GM12878 (cell line): ENCODE data around the gene ENOX1. TPM values are rescaled to one million over a fixed set of nuclear protein-coding genes. Genes with fewer than 3 reads are reported as not detected.

Experiments used
- ATAC-seq: fragments of 200-7000 bp; cut with Tn5 transposase; 3 replicates; pipeline ENCODE4 v1.9.1; 2020; ENCODE audit warnings: mild to moderate bottlenecking, moderate library complexity
- BruUV-seq: library from RNA; stranded (reverse); fragments of 400-500 nt; replicated peaks from 2 replicates; lab custom pipeline; 2021; lab: Mats Ljungman, UMichigan
- CTCF ChIA-PET: fragments of 300-600 bp; sonication (Branson Sonifier 250); formaldehyde crosslinking; extraction: SDS; loops from one replicate; lab custom pipeline; 2021; ENCODE audit warnings: inconsistent platforms; lab: Yijun Ruan, JAX
- POLR2A ChIA-PET: fragments of 350-600 bp; formaldehyde crosslinking; extraction: SDS; loops from one replicate; lab custom pipeline; 2021; ENCODE audit warnings: inconsistent platforms; lab: Charles Lee
- RAD21 ChIA-PET: fragments of 300-600 bp; sonication (Branson Sonifier 250); formaldehyde crosslinking; loops from one replicate; lab custom pipeline; 2023; ENCODE audit warnings: antibody characterized with exemption; ENCODE audit not compliant: unreplicated experiment; lab: Charles Lee
- SMC1A ChIA-PET: fragments of 300-600 bp; sonication (Branson Sonifier 250); formaldehyde crosslinking; loops from one replicate; lab custom pipeline; 2023; ENCODE audit not compliant: unreplicated experiment, uncharacterized antibody; lab: Charles Lee
- DNase-seq: peaks from one replicate; pipeline ENCODE4 v3.0.0-alpha.2; 2011; ENCODE audit warnings: low read depth, low spot score
- FAIRE-seq: peaks from 3 replicates; lab custom pipeline; 2011; peaks lifted over from hg19 to GRCh38; lab: Jason Lieb, UNC
- H2AFZ ChIP-seq: 2 replicates; pipeline ENCODE4 v1.6.0; 2011; ENCODE audit warnings: low read depth, low read length, control low read depth; ENCODE audit not compliant: control insufficient read depth
- H3K27ac ChIP-seq: 2 replicates; pipeline ENCODE4 v1.5.1; 2011; ENCODE audit warnings: control low read depth; ENCODE audit not compliant: control insufficient read depth, insufficient read depth
- H3K27me3 ChIP-seq, 2 experiments: replicated peaks in 1 of 2; 2 replicates each; pipeline versions ENCODE4 v1.6.0 to v1.6.1; 2011; ENCODE audit warnings: low read length in 1 of 2; ENCODE audit not compliant: control insufficient read depth in 2 of 2, insufficient read depth in 2 of 2
- H3K36me3 ChIP-seq, 2 experiments: 2 replicates each; pipeline ENCODE4 v1.5.1; 2011; ENCODE audit warnings: low read length in 1 of 2; ENCODE audit not compliant: control insufficient read depth in 2 of 2, insufficient read depth in 2 of 2
- H3K4me1 ChIP-seq: 2 replicates; pipeline ENCODE4 v1.6.1; 2011; ENCODE audit warnings: mild to moderate bottlenecking, low read length, moderate library complexity, mixed read lengths; ENCODE audit not compliant: control insufficient read depth, insufficient read depth
- H3K4me2 ChIP-seq: 2 replicates; pipeline ENCODE4 v1.6.0; 2011; ENCODE audit warnings: control low read depth; ENCODE audit not compliant: control insufficient read depth, insufficient read depth
- H3K4me3 ChIP-seq: fragments of 200-600 bp; sonication (generic); 2 replicates; pipeline ENCODE4 v1.5.1; 2016
- H3K79me2 ChIP-seq: 2 replicates; pipeline ENCODE4 v1.6.0; 2011; ENCODE audit warnings: low read length; ENCODE audit not compliant: control insufficient read depth, insufficient read depth
- H3K9ac ChIP-seq: 2 replicates; pipeline ENCODE4 v1.8.0; 2011; ENCODE audit warnings: low read length, control low read depth, mixed read lengths; ENCODE audit not compliant: control insufficient read depth, insufficient read depth
- H3K9me3 ChIP-seq: replicated peaks from 3 replicates; pipeline ENCODE4 v1.5.1; 2011; ENCODE audit warnings: mild to moderate bottlenecking, low read length; ENCODE audit not compliant: control insufficient read depth, insufficient read depth
- H4K20me1 ChIP-seq: 2 replicates; pipeline ENCODE4 v1.6.0; 2011; ENCODE audit not compliant: control insufficient read depth, insufficient read depth
- CBX5 ChIP-seq: sonication (generic); IDR thresholded peaks from 2 replicates; pipeline ENCODE4 v1.6.1; 2016; ENCODE audit warnings: low read depth, moderate library complexity, mild to moderate bottlenecking, inconsistent platforms
- CREB1 ChIP-seq: IDR thresholded peaks from 2 replicates; pipeline ENCODE4 v1.6.1; 2012; ENCODE audit warnings: low read depth, mild to moderate bottlenecking, inconsistent platforms
- FOXK2 ChIP-seq: fragments of 450-650 bp; IDR thresholded peaks from 2 replicates; pipeline ENCODE4 v1.6.1; 2017; ENCODE audit warnings: mild to moderate bottlenecking, moderate library complexity
- FOXM1 ChIP-seq: IDR thresholded peaks from 2 replicates; pipeline ENCODE4 v1.6.1; 2012; ENCODE audit warnings: low read depth, mild to moderate bottlenecking, inconsistent platforms, low read length, moderate library complexity
- NR2C1 ChIP-seq: fragments of 450-650 bp; IDR thresholded peaks from 2 replicates; pipeline ENCODE4 v1.6.1; 2017; ENCODE audit warnings: antibody characterized with exemption, mild to moderate bottlenecking, moderate library complexity
- POLR2AphosphoS5 ChIP-seq: IDR thresholded peaks from 2 replicates; pipeline ENCODE4 v1.6.1; 2011; ENCODE audit warnings: mild to moderate bottlenecking, low read length, inconsistent platforms
- RB1 ChIP-seq: fragments of 450-650 bp; formaldehyde crosslinking; IDR thresholded peaks from 2 replicates; pipeline ENCODE4 v1.6.1; 2017; ENCODE audit warnings: mild to moderate bottlenecking, borderline replicate concordance
- SIN3A ChIP-seq: IDR thresholded peaks from 2 replicates; pipeline ENCODE4 v1.6.1; 2012; ENCODE audit warnings: low read depth, low read length, improper control_type of control experiment
- SIX5 ChIP-seq: IDR thresholded peaks from 2 replicates; pipeline ENCODE4 v1.6.1; 2011; ENCODE audit warnings: mild to moderate bottlenecking, low read depth, low read length, moderate library complexity; ENCODE audit not compliant: severe bottlenecking
- SUZ12 ChIP-seq: fragments of 200-600 bp; sonication (generic); IDR thresholded peaks from one replicate; pipeline ENCODE4 v1.6.1; 2018; ENCODE audit warnings: antibody characterized with exemption, mild to moderate bottlenecking; ENCODE audit not compliant: unreplicated experiment
- TBL1XR1 ChIP-seq: IDR thresholded peaks from 2 replicates; pipeline ENCODE4 v1.6.1; 2012; ENCODE audit warnings: low read depth, low read length, improper control_type of control experiment
- ZNF622 ChIP-seq: fragments of 450-650 bp; IDR thresholded peaks from 2 replicates; pipeline ENCODE4 v1.6.1; 2017; ENCODE audit warnings: mild to moderate bottlenecking, inconsistent platforms
- WGBS: methylation state at CpG from one replicate; pipeline ENCODE4 v1.1.6; 2016; ENCODE audit warnings: low lambda C conversion rate; ENCODE audit not compliant: insufficient replicate concordance, insufficient coverage; ENCODE audit errors: missing lambda C conversion rate; 5-methylcytosine and 5-hydroxymethylcytosine counted together
- in situ Hi-C: fragments of 300-500 bp; cut with MboI; formaldehyde crosslinking; loops from 9 replicates; pipeline ENCODE4 v1.14.3; 2018; ENCODE audit warnings: mixed read lengths
- intact Hi-C: fragments of 100-400 bp; cut with micrococcal nuclease; formaldehyde crosslinking; loops from one replicate; pipeline ENCODE4 v1.14.2; 2022; ENCODE audit not compliant: unreplicated experiment
- polyA plus RNA-seq, 11 experiments: library from polyadenylated mRNA; depleted of rRNA in 4 of 11; unstranded in 6 of 11; stranded (reverse) in 5 of 11; fragments of >200 nt; fragmentation: Nextera tagmentation in 4 of 11; fragmentation: Illumina TruSeq in 1 of 11; extraction: Ambion mirVana in 4 of 11; extraction: Trizol in 1 of 11; gene quantifications; 1 replicate in 1 of 11; 2 replicates in 10 of 11; pipeline versions ENCODE4 v1.2.1 to v1.2.3, GENCODE V29; 2011 to 2016; ENCODE audit warnings: inconsistent platforms in 2 of 11, missing spikeins in 2 of 11, low read depth in 1 of 11
- total RNA-seq, 4 experiments: library from RNA; depleted of rRNA in 3 of 4; stranded (reverse); fragments of >200 nt in 3 of 4; fragmentation: Illumina TruSeq in 1 of 4; extraction: Trizol in 1 of 4; gene quantifications; 2 replicates each; pipeline versions ENCODE4 v1.2.1 to v1.2.3, GENCODE V29; 2013 to 2021
- TF ChIP-seq, protein P1 (sequence below): IDR thresholded peaks from 2 replicates; pipeline ENCODE4 v1.6.1; 2011; ENCODE audit warnings: mild to moderate bottlenecking, low read depth, low read length, moderate library complexity; ENCODE audit not compliant: insufficient replicate concordance
- TF ChIP-seq, protein P2 (sequence below): fragments of 150-350 bp; IDR thresholded peaks from 2 replicates; pipeline ENCODE4 v1.6.1; 2014; ENCODE audit warnings: mild to moderate bottlenecking, low read depth, low read length
- TF ChIP-seq, protein P3 (sequence below): fragments of 450-650 bp; formaldehyde crosslinking; IDR thresholded peaks from 2 replicates; pipeline ENCODE4 v1.4.0; 2022; ENCODE audit warnings: mild to moderate bottlenecking, moderate library complexity
- TF ChIP-seq, protein P4 (sequence below): fragments of 450-650 bp; IDR thresholded peaks from 2 replicates; pipeline ENCODE4 v1.6.1; 2017; ENCODE audit warnings: borderline replicate concordance

Gene ENOX1
- total and polyA plus RNA-seq, 10 of the 15 experiments (the other 5 are each of a cell fraction or from before 2014, with no cell fraction given), result 0.11 to 0.26 (median 0.15) TPM

DNA sequence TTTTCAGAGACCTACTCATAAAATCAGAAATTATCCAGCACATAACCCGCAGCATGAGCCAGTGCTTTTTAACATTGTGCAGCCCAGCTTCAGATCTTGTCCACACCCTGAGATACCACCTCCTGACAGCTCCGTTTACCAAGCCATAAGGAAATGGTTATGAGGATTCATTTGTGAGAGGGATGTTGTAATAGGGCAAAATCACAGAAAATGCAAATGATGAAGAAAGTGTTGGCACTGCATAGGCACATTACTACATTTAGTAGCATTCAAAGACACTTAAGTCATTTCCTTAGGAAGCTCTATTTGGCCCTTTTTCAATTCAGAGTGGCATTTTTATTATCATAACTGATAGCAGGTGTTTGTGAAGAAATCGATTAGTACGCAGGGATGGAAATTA lies 485.9 kb downstream of the ENOX1 start:
- no peak overlapping the region for H3K27ac ChIP-seq
- H3K4me2 ChIP-seq, result no peak overlapping the region
- ChIA-PET SMC1A (interaction anchor here (0.6 to 1.0 kb wide), 2 partner anchors 24 to 503 kb away, joined by 3 to 4 read pairs; no protein-coding TSS in a partner anchor), RAD21 (no interaction called here), CTCF (no interaction called here), POLR2A (no interaction called here)
- intact Hi-C loops (no loop called here), in situ Hi-C loops (loop anchor here (10.0 kb wide), 1 partner anchor 504 kb away; no protein-coding TSS in a partner anchor)
- WGBS, result 78% methylated on average over 4 of the region's 4 CpGs
- no peaks in the 10 kb centered on the region for H3K4me1 ChIP-seq
- FAIRE-seq, result no peak
- no peak for ATAC-seq
- H3K9me3 ChIP-seq, result no peaks in the 10 kb centered on the region
- no peak overlapping the region for H3K9ac ChIP-seq
- BruUV-seq, result no TSS peak
- H3K4me3 ChIP-seq, result no peak overlapping the region
- no peaks in the 10 kb centered on the region for H4K20me1 ChIP-seq
- no peak overlapping the region for H2AFZ ChIP-seq
- H3K79me2 ChIP-seq, result no peaks in the 10 kb centered on the region
- no peak for DNase-seq
- H3K36me3 ChIP-seq, result no peaks in the 10 kb centered on the region
- peaks cover 0 to 3% of the 10 kb centered on the region in 2 experiments; a peak in 1 of 4 replicates for H3K27me3 ChIP-seq
- TF ChIP-seq SIX5, result no peak
- TF ChIP-seq RB1, result no peak
- TF ChIP-seq FOXK2, result no peak
- no peak for TF ChIP-seq ZNF622
- no peak for TF ChIP-seq NR2C1
- TF ChIP-seq CREB1, result no peak
- TF ChIP-seq FOXM1, result no peak
- TF ChIP-seq, protein P1, sequence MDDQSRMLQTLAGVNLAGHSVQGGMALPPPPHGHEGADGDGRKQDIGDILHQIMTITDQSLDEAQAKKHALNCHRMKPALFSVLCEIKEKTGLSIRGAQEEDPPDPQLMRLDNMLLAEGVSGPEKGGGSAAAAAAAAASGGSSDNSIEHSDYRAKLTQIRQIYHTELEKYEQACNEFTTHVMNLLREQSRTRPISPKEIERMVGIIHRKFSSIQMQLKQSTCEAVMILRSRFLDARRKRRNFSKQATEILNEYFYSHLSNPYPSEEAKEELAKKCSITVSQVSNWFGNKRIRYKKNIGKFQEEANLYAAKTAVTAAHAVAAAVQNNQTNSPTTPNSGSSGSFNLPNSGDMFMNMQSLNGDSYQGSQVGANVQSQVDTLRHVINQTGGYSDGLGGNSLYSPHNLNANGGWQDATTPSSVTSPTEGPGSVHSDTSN, result no peak
- TF ChIP-seq SIN3A, result no peak
- TF ChIP-seq, protein P2, sequence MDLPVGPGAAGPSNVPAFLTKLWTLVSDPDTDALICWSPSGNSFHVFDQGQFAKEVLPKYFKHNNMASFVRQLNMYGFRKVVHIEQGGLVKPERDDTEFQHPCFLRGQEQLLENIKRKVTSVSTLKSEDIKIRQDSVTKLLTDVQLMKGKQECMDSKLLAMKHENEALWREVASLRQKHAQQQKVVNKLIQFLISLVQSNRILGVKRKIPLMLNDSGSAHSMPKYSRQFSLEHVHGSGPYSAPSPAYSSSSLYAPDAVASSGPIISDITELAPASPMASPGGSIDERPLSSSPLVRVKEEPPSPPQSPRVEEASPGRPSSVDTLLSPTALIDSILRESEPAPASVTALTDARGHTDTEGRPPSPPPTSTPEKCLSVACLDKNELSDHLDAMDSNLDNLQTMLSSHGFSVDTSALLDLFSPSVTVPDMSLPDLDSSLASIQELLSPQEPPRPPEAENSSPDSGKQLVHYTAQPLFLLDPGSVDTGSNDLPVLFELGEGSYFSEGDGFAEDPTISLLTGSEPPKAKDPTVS, result no peak
- TF ChIP-seq, protein P3, sequence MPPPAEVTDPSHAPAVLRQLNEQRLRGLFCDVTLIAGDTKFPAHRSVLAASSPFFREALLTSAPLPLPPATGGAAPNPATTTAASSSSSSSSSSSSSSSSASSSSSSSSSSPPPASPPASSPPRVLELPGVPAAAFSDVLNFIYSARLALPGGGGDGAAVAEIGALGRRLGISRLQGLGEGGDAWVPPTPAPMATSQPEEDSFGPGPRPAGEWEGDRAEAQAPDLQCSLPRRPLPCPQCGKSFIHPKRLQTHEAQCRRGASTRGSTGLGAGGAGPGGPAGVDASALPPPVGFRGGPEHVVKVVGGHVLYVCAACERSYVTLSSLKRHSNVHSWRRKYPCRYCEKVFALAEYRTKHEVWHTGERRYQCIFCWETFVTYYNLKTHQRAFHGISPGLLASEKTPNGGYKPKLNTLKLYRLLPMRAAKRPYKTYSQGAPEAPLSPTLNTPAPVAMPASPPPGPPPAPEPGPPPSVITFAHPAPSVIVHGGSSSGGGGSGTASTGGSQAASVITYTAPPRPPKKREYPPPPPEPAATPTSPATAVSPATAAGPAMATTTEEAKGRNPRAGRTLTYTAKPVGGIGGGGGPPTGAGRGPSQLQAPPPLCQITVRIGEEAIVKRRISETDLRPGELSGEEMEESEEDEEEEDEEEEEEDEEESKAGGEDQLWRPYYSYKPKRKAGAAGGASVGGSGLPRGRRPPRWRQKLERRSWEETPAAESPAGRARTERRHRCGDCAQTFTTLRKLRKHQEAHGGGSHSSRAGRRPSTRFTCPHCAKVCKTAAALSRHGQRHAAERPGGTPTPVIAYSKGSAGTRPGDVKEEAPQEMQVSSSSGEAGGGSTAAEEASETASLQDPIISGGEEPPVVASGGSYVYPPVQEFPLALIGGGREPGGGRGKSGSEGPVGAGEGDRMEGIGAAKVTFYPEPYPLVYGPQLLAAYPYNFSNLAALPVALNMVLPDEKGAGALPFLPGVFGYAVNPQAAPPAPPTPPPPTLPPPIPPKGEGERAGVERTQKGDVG (CRISPR knock-in tag), result no peak
- TF ChIP-seq POLR2AphosphoS5, result no peak
- TF ChIP-seq SUZ12, result no peak
- TF ChIP-seq, protein P4, sequence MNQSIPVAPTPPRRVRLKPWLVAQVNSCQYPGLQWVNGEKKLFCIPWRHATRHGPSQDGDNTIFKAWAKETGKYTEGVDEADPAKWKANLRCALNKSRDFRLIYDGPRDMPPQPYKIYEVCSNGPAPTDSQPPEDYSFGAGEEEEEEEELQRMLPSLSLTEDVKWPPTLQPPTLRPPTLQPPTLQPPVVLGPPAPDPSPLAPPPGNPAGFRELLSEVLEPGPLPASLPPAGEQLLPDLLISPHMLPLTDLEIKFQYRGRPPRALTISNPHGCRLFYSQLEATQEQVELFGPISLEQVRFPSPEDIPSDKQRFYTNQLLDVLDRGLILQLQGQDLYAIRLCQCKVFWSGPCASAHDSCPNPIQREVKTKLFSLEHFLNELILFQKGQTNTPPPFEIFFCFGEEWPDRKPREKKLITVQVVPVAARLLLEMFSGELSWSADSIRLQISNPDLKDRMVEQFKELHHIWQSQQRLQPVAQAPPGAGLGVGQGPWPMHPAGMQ, result no peak
- no peak for TF ChIP-seq CBX5
- no peak for TF ChIP-seq TBL1XR1
